Vagina (tissue), 2 donors: Measurements from ENCODE around the gene MS4A2. TPM values are rescaled to one million over a fixed set of nuclear protein-coding genes. Genes with fewer than 3 reads are reported as not detected.
"Not testable (repeated sequence)": the region's sequence is repeated elsewhere in the genome, so short reads cannot be mapped to it uniquely, and the experiment has no call there.

ENCODE experiments used
- DNase-seq, 2 donors: peaks; one replicate each; pipeline ENCODE4 v3.0.0-alpha.2; 2017; ENCODE audit errors: extremely low spot score in 2 of 2
- H3K27ac ChIP-seq: fragments of 200-600 bp; sonication (generic); one replicate; pipeline ENCODE4 v1.5.1; 2019
- H3K27me3 ChIP-seq: fragments of 200-600 bp; sonication (generic); one replicate; pipeline ENCODE4 v1.5.1; 2019
- H3K36me3 ChIP-seq, 2 donors: fragments of 200-600 bp; sonication (generic); one replicate each; pipeline ENCODE4 v1.5.1; 2017 to 2019
- H3K4me1 ChIP-seq: fragments of 200-600 bp; sonication (generic); one replicate; pipeline ENCODE4 v1.5.1; 2019
- H3K4me3 ChIP-seq, 2 donors: fragments of 200-600 bp; sonication (generic); 1 replicate in 1 of 2; 2 replicates in 1 of 2; pipeline ENCODE4 v1.5.1; 2016 to 2019
- H3K9me3 ChIP-seq: fragments of 200-600 bp; sonication (generic); one replicate; pipeline ENCODE4 v1.5.1; 2019
- POLR2A ChIP-seq, 2 donors: fragments of 450-650 bp; IDR thresholded peaks; one replicate each; pipeline ENCODE4 v1.6.1; 2017; ENCODE audit warnings: antibody characterized with exemption in 2 of 2, mild to moderate bottlenecking in 2 of 2, moderate library complexity in 2 of 2
- POLR2AphosphoS5 ChIP-seq, 2 donors: sonication (generic); formaldehyde crosslinking; IDR thresholded peaks; one replicate each; pipeline ENCODE4 v1.9.0; 2017; ENCODE audit warnings: antibody characterized with exemption in 2 of 2, mild to moderate bottlenecking in 2 of 2, low read depth in 1 of 2; ENCODE audit not compliant: insufficient read depth in 1 of 2
- intact Hi-C: fragments of 100-400 bp; cut with DNase I; formaldehyde crosslinking; loops from one replicate; pipeline ENCODE4 v1.15.1; 2023
- total RNA-seq: library from RNA; depleted of rRNA; stranded (reverse); fragments of >200 nt; gene quantifications from one replicate; pipeline ENCODE4 v1.2.3, GENCODE V29; 2016
- TF ChIP-seq, protein P1 (sequence below), 3 experiments: fragments of 450-650 bp in 2 of 3; fragments of 200-600 bp in 1 of 3; sonication (generic) in 1 of 3; IDR thresholded peaks; one replicate each; pipeline ENCODE4 v1.5.1; 2017 to 2019; ENCODE audit warnings: antibody characterized with exemption in 3 of 3, mild to moderate bottlenecking in 2 of 3, moderate library complexity in 2 of 3

Gene MS4A2
- 10.3 TPM for total RNA-seq

- no peak for DNase-seq
- intact Hi-C loops, result no loop called here
- H3K9me3 ChIP-seq, result no peaks in the 10 kb centered on the region
- no peaks in the 10 kb centered on the region for H3K4me1 ChIP-seq
- TF ChIP-seq, protein P1, sequence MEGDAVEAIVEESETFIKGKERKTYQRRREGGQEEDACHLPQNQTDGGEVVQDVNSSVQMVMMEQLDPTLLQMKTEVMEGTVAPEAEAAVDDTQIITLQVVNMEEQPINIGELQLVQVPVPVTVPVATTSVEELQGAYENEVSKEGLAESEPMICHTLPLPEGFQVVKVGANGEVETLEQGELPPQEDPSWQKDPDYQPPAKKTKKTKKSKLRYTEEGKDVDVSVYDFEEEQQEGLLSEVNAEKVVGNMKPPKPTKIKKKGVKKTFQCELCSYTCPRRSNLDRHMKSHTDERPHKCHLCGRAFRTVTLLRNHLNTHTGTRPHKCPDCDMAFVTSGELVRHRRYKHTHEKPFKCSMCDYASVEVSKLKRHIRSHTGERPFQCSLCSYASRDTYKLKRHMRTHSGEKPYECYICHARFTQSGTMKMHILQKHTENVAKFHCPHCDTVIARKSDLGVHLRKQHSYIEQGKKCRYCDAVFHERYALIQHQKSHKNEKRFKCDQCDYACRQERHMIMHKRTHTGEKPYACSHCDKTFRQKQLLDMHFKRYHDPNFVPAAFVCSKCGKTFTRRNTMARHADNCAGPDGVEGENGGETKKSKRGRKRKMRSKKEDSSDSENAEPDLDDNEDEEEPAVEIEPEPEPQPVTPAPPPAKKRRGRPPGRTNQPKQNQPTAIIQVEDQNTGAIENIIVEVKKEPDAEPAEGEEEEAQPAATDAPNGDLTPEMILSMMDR (IDR thresholded peaks at IDR 0.05), result no peak
- TF ChIP-seq POLR2A (IDR thresholded peaks at IDR 0.05), result no peak
- no peak for TF ChIP-seq POLR2AphosphoS5 (IDR thresholded peaks at IDR 0.05; ENCODE audit: insufficient read depth in 1 of 2, low read depth in 1 of 2)
- no peaks in the 10 kb centered on the region for H3K36me3 ChIP-seq
- no peak within 1 kb of the TSS for H3K27ac ChIP-seq
- no peaks in the 10 kb centered on the region for H3K27me3 ChIP-seq
- H3K4me3 ChIP-seq, result no peak within 1 kb of the TSS
Measured at GRCh38 chr11:60088364-60088763, at the start of gene MS4A2. MS4A2 (plus strand) TSS chr11:60088664; CDS start chr11:60088766, 102 bp downstream.

GRCh38 chr11:60040109-60040508 is 48.4 kb upstream of the MS4A2 start, which contains the start of gene OOSP2:
OOSP2 (plus strand) TSS chr11:60040409; CDS start chr11:60040460, 51 bp downstream.
- Histone ChIP-seq H3K27me3 (no peaks in the 10 kb centered on the region), H3K4me3 (no peak within 1 kb of the TSS), H3K4me1 (no peaks in the 10 kb centered on the region), H3K36me3 (no peaks in the 10 kb centered on the region), H3K27ac (no peak within 1 kb of the TSS), H3K9me3 (no peaks in the 10 kb centered on the region)
- intact Hi-C loops, result no loop called here
- DNase-seq, result no peak
- TF ChIP-seq, protein P1 (IDR thresholded peaks at IDR 0.05), result no peak
- TF ChIP-seq POLR2A (IDR thresholded peaks at IDR 0.05), result no peak

DNA sequence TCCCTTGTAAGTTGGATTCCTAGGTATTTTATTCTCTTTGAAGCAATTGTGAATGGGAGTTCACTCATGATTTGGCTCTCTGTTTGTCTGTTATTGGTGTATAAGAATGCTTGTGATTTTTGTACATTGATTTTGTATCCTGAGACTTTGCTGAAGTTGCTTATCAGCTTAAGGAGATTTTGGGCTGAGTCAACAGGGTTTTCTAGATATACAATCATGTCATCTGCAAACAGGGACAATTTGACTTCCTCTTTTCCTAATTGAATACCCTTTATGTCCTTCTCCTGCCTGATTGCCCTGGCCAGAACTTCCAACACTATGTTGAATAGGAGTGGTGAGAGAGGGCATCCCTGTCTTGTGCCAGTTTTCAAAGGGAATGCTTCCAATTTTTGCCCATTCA is 38.0 kb upstream of the MS4A2 start:
- H3K4me1 ChIP-seq, H3K4me3 ChIP-seq, DNase-seq, H3K27ac ChIP-seq, H3K9me3 ChIP-seq, H3K27me3 ChIP-seq, H3K36me3 ChIP-seq, intact Hi-C loops: not testable (repeated sequence)

- DNase-seq, H3K4me3 ChIP-seq, H3K4me1 ChIP-seq, H3K27ac ChIP-seq, H3K27me3 ChIP-seq, H3K9me3 ChIP-seq, H3K36me3 ChIP-seq, intact Hi-C loops: not testable (repeated sequence)
Measured at GRCh38 chr11:60050839-60051238, 37.6 kb upstream of the MS4A2 start.

GRCh38 chr11:60056349-60056969 is 32.0 kb upstream of the MS4A2 start, which contains the start of gene MS4A3:
MS4A3 (plus strand) TSS chr11:60056665; CDS start chr11:60061161, 4,496 bp downstream.
- intact Hi-C loops, result no loop called here
- no peak within 1 kb of the TSS for H3K27ac ChIP-seq
- H3K9me3 ChIP-seq, result no peaks in the 10 kb centered on the region
- no peaks in the 10 kb centered on the region for H3K4me1 ChIP-seq
- no peaks in the 10 kb centered on the region for H3K36me3 ChIP-seq
- TF ChIP-seq POLR2A (IDR thresholded peaks at IDR 0.05) (no peak), POLR2AphosphoS5 (IDR thresholded peaks at IDR 0.05; ENCODE audit: insufficient read depth in 1 of 2, low read depth in 1 of 2) (no peak)
- TF ChIP-seq, protein P1 (IDR thresholded peaks at IDR 0.05), result no peak
- H3K27me3 ChIP-seq, result no peaks in the 10 kb centered on the region
- H3K4me3 ChIP-seq, result no peak within 1 kb of the TSS
- DNase-seq, result no peak

DNA sequence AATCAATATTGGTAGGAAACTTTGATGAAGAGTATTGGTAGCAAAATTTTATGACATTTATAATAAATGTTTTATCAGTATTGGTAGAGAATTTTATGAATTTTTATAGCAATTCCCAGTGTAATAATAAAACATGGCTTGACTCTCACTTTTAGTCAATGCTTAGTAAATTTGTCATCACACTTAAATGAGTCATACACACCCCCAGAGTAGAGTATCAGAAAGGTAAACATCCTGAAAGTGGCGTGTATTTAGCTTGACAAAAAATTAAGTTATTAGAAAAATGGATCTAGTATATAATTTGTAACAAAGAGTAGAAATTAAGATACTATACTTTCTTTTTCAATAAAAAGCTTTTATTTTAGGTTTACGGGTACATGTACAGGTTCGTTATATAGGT is 29.4 kb upstream of the MS4A2 start:
- no peaks in the 10 kb centered on the region for H3K4me1 ChIP-seq
- H3K27me3 ChIP-seq, result no peaks in the 10 kb centered on the region
- H3K9me3 ChIP-seq, result no peaks in the 10 kb centered on the region
- intact Hi-C loops, result no loop called here
- DNase-seq, result no peak
- no peaks in the 10 kb centered on the region for H3K36me3 ChIP-seq
- no peak for TF ChIP-seq POLR2A (IDR thresholded peaks at IDR 0.05)
- TF ChIP-seq, protein P1 (IDR thresholded peaks at IDR 0.05), result no peak
- no peak for TF ChIP-seq POLR2AphosphoS5 (IDR thresholded peaks at IDR 0.05; ENCODE audit: insufficient read depth in 1 of 2, low read depth in 1 of 2)
- H3K4me3 ChIP-seq, result no peak overlapping the region
- no peak overlapping the region for H3K27ac ChIP-seq
